GM12801 (cell line): Measurements from ENCODE around the gene NRDE2.

Experiments
- CTCF ChIP-seq: IDR thresholded peaks from one replicate; pipeline ENCODE4 v1.5.1; 2011; ENCODE audit warnings: control low read depth; ENCODE audit not compliant: insufficient read length; ENCODE audit errors: extremely low read depth

Gene NRDE2

GRCh38 chr14:90318016-90318415, 13.7 kb downstream of the NRDE2 start:
- TF ChIP-seq CTCF: no peak

GRCh38 chr14:90317286-90317685, 14.5 kb downstream of the NRDE2 start:
- TF ChIP-seq CTCF: no peak

GRCh38 chr14:90308561-90308960, 23.2 kb downstream of the NRDE2 start:
- TF ChIP-seq CTCF: no peak

GRCh38 chr14:90305176-90305601, 26.6 kb downstream of the NRDE2 start:
- TF ChIP-seq CTCF: no peak

GRCh38 chr14:90304502-90304901, 27.2 kb downstream of the NRDE2 start:
- TF ChIP-seq CTCF: no peak

GRCh38 chr14:90303473-90303872, 28.3 kb downstream of the NRDE2 start:
- no peak for TF ChIP-seq CTCF

GRCh38 chr14:90302529-90303303, 29.0 kb downstream of the NRDE2 start:
- TF ChIP-seq CTCF: no peak
